ENCODE measurements around the gene CCDC85B.

GRCh38 chr11:65853246-65853979, 37.1 kb upstream of the CCDC85B start:
- no peak for TF ChIP-seq POLR2A (IDR thresholded peaks at IDR 0.05; ENCODE audit: extremely low read depth, insufficient read length)
- TF ChIP-seq CTCF (IDR thresholded peaks at IDR 0.05; ENCODE audit: low read depth, low read length) = peak; percentile 28
- TF ChIP-seq MYC (IDR thresholded peaks at IDR 0.05; ENCODE audit: low read depth, low read length) = no peak
- TF ChIP-seq MAX (IDR thresholded peaks at IDR 0.05; ENCODE audit: low read depth, low read length) = no peak
